HL-60 (cell line): ENCODE results near the gene ERCC1.

Source experiments
- GABPA ChIP-seq: IDR thresholded peaks from 2 replicates; pipeline ENCODE4 v1.6.1; 2012; ENCODE audit warnings: low read depth
- POLR2AphosphoS5 ChIP-seq: IDR thresholded peaks from 2 replicates; pipeline ENCODE4 v1.6.1; 2012; ENCODE audit warnings: low read depth
- SPI1 ChIP-seq: IDR thresholded peaks from 2 replicates; pipeline ENCODE4 v1.6.1; 2012; ENCODE audit warnings: low read depth, mild to moderate bottlenecking, borderline replicate concordance
- TF ChIP-seq, protein P1 (sequence below): IDR thresholded peaks from one replicate; pipeline ENCODE4 v1.5.1; 2011; ENCODE audit warnings: low read length, control low read depth, inconsistent platforms; ENCODE audit not compliant: insufficient read depth
- TF ChIP-seq, protein P2 (sequence below): IDR thresholded peaks from 2 replicates; pipeline ENCODE4 v1.6.1; 2012; ENCODE audit warnings: low read depth; ENCODE audit not compliant: insufficient replicate concordance

DNA sequence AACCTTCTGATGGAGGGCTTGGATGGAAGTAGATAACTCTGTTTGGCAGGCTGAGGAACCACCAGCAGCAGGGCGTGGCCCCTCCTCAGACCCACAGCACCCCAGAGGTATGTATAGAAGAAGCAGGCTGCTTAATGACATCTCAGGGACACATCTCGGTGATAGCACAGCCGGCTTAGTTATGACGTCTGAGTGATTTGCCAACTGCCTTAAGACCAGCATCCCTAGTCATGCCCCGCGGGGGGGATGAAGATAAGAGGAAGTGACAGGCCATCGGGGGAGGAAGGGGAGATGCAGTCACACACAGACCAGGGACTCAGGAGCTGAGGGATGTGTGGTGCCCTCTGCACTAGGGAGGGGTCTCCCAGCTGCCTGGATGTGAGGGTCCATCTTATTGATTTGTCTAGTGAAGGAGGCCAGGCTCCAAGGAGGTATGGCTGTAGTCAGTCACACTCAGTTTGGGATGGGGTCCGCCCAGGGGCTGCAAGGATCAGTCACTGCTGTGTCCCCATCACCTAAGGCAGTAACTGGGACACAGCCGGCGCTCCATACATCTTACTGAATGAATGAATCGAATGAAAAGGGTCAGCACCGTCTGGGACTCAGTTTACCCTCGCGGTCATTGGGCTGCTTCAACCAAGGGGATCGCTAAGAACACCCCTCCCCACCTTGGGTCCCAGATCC is 19.2 kb upstream of the ERCC1 start:
- TF ChIP-seq, protein P1, sequence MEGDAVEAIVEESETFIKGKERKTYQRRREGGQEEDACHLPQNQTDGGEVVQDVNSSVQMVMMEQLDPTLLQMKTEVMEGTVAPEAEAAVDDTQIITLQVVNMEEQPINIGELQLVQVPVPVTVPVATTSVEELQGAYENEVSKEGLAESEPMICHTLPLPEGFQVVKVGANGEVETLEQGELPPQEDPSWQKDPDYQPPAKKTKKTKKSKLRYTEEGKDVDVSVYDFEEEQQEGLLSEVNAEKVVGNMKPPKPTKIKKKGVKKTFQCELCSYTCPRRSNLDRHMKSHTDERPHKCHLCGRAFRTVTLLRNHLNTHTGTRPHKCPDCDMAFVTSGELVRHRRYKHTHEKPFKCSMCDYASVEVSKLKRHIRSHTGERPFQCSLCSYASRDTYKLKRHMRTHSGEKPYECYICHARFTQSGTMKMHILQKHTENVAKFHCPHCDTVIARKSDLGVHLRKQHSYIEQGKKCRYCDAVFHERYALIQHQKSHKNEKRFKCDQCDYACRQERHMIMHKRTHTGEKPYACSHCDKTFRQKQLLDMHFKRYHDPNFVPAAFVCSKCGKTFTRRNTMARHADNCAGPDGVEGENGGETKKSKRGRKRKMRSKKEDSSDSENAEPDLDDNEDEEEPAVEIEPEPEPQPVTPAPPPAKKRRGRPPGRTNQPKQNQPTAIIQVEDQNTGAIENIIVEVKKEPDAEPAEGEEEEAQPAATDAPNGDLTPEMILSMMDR = no peak
- TF ChIP-seq POLR2AphosphoS5 (no peak), GABPA (peak; percentile 41; the same call in 1 of the 2 replicates), SPI1 (peak; percentile 97)
- TF ChIP-seq, protein P2, sequence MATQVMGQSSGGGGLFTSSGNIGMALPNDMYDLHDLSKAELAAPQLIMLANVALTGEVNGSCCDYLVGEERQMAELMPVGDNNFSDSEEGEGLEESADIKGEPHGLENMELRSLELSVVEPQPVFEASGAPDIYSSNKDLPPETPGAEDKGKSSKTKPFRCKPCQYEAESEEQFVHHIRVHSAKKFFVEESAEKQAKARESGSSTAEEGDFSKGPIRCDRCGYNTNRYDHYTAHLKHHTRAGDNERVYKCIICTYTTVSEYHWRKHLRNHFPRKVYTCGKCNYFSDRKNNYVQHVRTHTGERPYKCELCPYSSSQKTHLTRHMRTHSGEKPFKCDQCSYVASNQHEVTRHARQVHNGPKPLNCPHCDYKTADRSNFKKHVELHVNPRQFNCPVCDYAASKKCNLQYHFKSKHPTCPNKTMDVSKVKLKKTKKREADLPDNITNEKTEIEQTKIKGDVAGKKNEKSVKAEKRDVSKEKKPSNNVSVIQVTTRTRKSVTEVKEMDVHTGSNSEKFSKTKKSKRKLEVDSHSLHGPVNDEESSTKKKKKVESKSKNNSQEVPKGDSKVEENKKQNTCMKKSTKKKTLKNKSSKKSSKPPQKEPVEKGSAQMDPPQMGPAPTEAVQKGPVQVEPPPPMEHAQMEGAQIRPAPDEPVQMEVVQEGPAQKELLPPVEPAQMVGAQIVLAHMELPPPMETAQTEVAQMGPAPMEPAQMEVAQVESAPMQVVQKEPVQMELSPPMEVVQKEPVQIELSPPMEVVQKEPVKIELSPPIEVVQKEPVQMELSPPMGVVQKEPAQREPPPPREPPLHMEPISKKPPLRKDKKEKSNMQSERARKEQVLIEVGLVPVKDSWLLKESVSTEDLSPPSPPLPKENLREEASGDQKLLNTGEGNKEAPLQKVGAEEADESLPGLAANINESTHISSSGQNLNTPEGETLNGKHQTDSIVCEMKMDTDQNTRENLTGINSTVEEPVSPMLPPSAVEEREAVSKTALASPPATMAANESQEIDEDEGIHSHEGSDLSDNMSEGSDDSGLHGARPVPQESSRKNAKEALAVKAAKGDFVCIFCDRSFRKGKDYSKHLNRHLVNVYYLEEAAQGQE = no peak
